ENCODE results near the gene DHRS4L2.
"Not testable (repeated sequence)": the region's sequence is repeated elsewhere in the genome, so short reads cannot be mapped to it uniquely, and the experiment has no call there.

DHRS4L2 gene

GRCh38 chr14:23977208-23977607 lies 11.5 kb upstream of the DHRS4L2 start:
- not testable (repeated sequence) for H3K27me3 ChIP-seq (replicated peaks; ENCODE audit: insufficient read depth, low read length); H4K20me1 ChIP-seq (ENCODE audit: insufficient read depth, low read length); H3K9ac ChIP-seq (ENCODE audit: low read length); H2AFZ ChIP-seq (ENCODE audit: low read length); H3K27ac ChIP-seq (ENCODE audit: low read length); H3K4me1 ChIP-seq (ENCODE audit: low read length); H3K79me2 ChIP-seq (ENCODE audit: low read length); H3K4me3 ChIP-seq (ENCODE audit: low read length); H3K9me3 ChIP-seq (replicated peaks; ENCODE audit: insufficient read depth, low read length); H3K36me3 ChIP-seq (replicated peaks; ENCODE audit: insufficient read depth, low read length); H3K4me2 ChIP-seq (ENCODE audit: low read depth, low read length); H3F3A ChIP-seq (ENCODE audit: insufficient read depth, low read length); DNase-seq; H3K9me2 ChIP-seq (replicated peaks; ENCODE audit: insufficient read depth, low read length)

DNA sequence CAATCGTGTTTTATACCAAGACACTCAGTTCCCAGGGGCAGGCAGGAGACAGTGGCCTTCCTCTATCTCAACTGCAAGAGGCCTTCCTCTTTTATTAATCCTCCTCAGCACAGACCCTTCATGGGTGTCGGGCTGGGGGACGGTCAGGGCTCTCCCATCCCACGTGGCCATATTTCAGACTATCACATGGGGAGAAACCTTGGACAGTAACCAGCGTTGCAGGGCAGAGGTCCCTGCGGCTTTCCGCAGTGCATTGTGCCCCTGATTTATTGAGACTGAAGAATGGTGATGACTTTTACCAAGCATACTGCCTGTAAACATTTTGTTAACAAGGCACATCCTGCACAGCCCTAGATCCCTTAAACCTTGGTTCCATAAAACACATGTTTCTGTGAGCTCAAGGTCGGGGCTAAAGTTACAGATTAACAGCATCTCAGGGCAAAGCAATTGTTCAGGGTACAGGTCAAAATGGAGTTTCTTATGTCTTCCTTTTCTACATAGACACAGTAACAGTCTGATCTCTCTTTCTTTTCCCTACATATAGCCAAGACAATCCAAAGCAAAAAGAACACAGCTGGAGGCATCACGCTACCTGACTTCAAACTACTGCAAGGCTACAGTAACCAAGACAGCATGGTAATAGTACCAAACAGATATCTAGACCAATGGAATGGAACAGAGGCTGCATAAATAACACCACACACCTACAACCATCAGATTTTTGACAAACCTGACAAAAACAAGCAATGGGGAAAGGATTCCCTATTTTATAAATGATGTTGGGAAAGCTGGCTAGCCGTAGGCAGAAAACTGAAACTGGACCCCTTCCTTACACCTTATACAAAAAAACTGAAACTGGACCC lies 6.5 kb upstream of the DHRS4L2 start:
- H4K20me1 ChIP-seq (ENCODE audit: insufficient read depth, low read length); H3K4me1 ChIP-seq (ENCODE audit: low read length); DNase-seq; H3K9me3 ChIP-seq (replicated peaks; ENCODE audit: insufficient read depth, low read length); H3K9me2 ChIP-seq (replicated peaks; ENCODE audit: insufficient read depth, low read length); H3K9ac ChIP-seq (ENCODE audit: low read length); H3K36me3 ChIP-seq (replicated peaks; ENCODE audit: insufficient read depth, low read length); H3K4me2 ChIP-seq (ENCODE audit: low read depth, low read length); H3K79me2 ChIP-seq (ENCODE audit: low read length); H3K27me3 ChIP-seq (replicated peaks; ENCODE audit: insufficient read depth, low read length); H3K27ac ChIP-seq (ENCODE audit: low read length); H2AFZ ChIP-seq (ENCODE audit: low read length); H3F3A ChIP-seq (ENCODE audit: insufficient read depth, low read length); H3K4me3 ChIP-seq (ENCODE audit: low read length): not testable (repeated sequence)

DNA sequence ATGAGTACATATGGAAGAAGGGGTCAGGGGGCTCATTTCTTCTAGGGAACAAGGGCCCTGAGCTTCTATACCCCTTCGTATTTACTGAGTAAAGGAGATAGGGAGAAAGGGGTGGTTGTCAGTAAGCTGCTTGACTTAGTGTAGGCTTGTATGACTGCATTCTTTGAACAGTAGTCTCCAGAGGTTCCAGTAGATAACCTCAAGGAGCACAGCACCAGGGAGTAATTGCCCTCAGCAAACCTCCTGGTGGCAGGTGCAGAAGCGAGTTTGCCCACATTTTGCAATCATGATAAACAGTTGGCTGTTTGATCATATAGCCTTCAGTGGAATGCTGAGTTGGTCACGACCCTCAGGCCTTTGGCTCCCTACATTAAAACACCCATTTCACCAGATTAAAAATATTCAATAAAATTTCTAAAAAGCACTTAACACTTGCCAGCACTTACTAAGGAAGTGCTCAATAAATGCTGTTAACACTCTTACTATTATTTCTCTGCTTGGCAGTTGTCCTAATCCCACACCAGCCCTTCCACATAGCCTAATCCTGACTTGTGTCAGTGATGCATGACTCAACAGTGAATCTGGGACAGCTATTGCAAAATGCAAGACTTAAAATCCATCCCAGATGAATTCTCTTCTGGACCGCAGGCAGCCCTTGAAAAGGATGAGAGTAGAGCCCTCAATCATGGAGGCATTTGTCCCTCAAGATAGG lies 3.7 kb upstream of the DHRS4L2 start:
- Histone ChIP-seq H3K4me1 (ENCODE audit: low read length) (no peaks in the 10 kb centered on the region), H4K20me1 (ENCODE audit: insufficient read depth, low read length) (no peaks in the 10 kb centered on the region), H2AFZ (ENCODE audit: low read length) (no peak overlapping the region), H3K27me3 (replicated peaks; ENCODE audit: insufficient read depth, low read length) (no peaks in the 10 kb centered on the region), H3K27ac (ENCODE audit: low read length) (no peak overlapping the region), H3K36me3 (replicated peaks; ENCODE audit: insufficient read depth, low read length) (no peaks in the 10 kb centered on the region), H3K9ac (ENCODE audit: low read length) (no peak overlapping the region), H3K9me3 (replicated peaks; ENCODE audit: insufficient read depth, low read length) (no peaks in the 10 kb centered on the region), H3K9me2 (replicated peaks; ENCODE audit: insufficient read depth, low read length) (no peaks in the 10 kb centered on the region), H3K4me3 (ENCODE audit: low read length) (no peak overlapping the region), H3K4me2 (ENCODE audit: low read depth, low read length) (no peak overlapping the region), H3K79me2 (ENCODE audit: low read length) (peaks cover 2% of the 10 kb centered on the region; the same call in 1 of the 2 replicates), H3F3A (ENCODE audit: insufficient read depth, low read length) (no peaks in the 10 kb centered on the region)
- TF ChIP-seq EZH2 (optimal IDR thresholded peaks at IDR 0.05; ENCODE audit: low read depth, low read length) (no peak), EZH2phosphoT487 (IDR thresholded peaks at IDR 0.05; ENCODE audit: low read length) (no peak), CTCF (IDR thresholded peaks at IDR 0.05; ENCODE audit: low read length) (no peak)
- DNase-seq: no peak

GRCh38 chr14:23988223-23988606 lies 514 bp upstream of the DHRS4L2 start:
- not testable (repeated sequence) for H3K4me1 ChIP-seq (ENCODE audit: low read length); H3K9me3 ChIP-seq (replicated peaks; ENCODE audit: insufficient read depth, low read length); H3K79me2 ChIP-seq (ENCODE audit: low read length); H3K36me3 ChIP-seq (replicated peaks; ENCODE audit: insufficient read depth, low read length); H4K20me1 ChIP-seq (ENCODE audit: insufficient read depth, low read length); H3F3A ChIP-seq (ENCODE audit: insufficient read depth, low read length); H3K27ac ChIP-seq (ENCODE audit: low read length); H2AFZ ChIP-seq (ENCODE audit: low read length); H3K27me3 ChIP-seq (replicated peaks; ENCODE audit: insufficient read depth, low read length); H3K9me2 ChIP-seq (replicated peaks; ENCODE audit: insufficient read depth, low read length); H3K9ac ChIP-seq (ENCODE audit: low read length); H3K4me3 ChIP-seq (ENCODE audit: low read length); DNase-seq
- H3K4me2 ChIP-seq (ENCODE audit: low read depth, low read length): peak overlapping the region; percentile 69; the same call in 1 of the 2 replicates

DNA sequence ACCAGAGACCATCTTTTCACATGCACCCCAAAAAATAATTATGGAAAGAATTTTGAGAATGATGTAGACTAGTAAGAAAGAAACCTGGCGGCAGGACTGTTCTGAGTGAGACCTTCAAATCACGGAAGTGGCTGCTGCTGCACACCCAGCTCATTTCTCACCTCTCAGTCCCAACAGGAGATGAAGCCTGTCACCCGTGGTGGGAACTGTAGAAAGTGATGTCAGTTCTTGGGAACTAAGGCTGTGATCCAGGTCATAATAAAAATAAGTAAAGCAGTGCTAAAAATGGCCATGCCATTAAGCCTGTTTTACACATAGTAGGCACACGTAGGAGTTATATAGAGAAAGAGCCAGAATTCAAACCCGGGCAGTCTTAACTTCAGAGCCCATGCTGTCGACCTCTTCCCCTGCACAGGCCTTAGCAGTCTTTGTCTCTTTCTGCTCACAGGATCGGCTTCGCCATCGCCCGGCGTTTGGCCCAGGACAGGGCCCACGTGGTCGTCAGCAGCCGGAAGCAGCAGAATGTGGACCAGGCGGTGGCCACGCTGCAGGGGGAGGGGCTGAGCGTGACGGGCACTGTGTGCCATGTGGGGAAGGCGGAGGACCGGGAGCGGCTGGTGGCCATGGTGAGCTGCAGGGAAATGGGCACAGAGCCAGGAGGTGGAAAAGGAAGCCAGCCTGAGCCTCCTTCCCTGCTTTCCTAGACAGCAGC lies 1.2 kb downstream of the DHRS4L2 start:
- not testable (repeated sequence) for H3K9me3 ChIP-seq (replicated peaks; ENCODE audit: insufficient read depth, low read length); DNase-seq; H3K27me3 ChIP-seq (replicated peaks; ENCODE audit: insufficient read depth, low read length); H4K20me1 ChIP-seq (ENCODE audit: insufficient read depth, low read length); H3K27ac ChIP-seq (ENCODE audit: low read length); H3F3A ChIP-seq (ENCODE audit: insufficient read depth, low read length); H3K9me2 ChIP-seq (replicated peaks; ENCODE audit: insufficient read depth, low read length); H3K4me1 ChIP-seq (ENCODE audit: low read length); H3K79me2 ChIP-seq (ENCODE audit: low read length); H2AFZ ChIP-seq (ENCODE audit: low read length); H3K36me3 ChIP-seq (replicated peaks; ENCODE audit: insufficient read depth, low read length)
- Histone ChIP-seq H3K9ac (ENCODE audit: low read length) (peak overlapping the region; percentile 64; the same call in 1 of the 2 replicates), H3K4me2 (ENCODE audit: low read depth, low read length) (peak overlapping the region; percentile 69; the same call in 1 of the 2 replicates), H3K4me3 (ENCODE audit: low read length) (peak overlapping the region; percentile 68; the same call in 1 of the 2 replicates)

GRCh38 chr14:23990961-23991360 lies 2.2 kb downstream of the DHRS4L2 start:
- H3K9me2 ChIP-seq (replicated peaks; ENCODE audit: insufficient read depth, low read length); DNase-seq; H3K79me2 ChIP-seq (ENCODE audit: low read length); H2AFZ ChIP-seq (ENCODE audit: low read length); H3F3A ChIP-seq (ENCODE audit: insufficient read depth, low read length); H3K4me2 ChIP-seq (ENCODE audit: low read depth, low read length); H3K27me3 ChIP-seq (replicated peaks; ENCODE audit: insufficient read depth, low read length); H3K4me3 ChIP-seq (ENCODE audit: low read length); H3K9me3 ChIP-seq (replicated peaks; ENCODE audit: insufficient read depth, low read length); H3K27ac ChIP-seq (ENCODE audit: low read length); H3K36me3 ChIP-seq (replicated peaks; ENCODE audit: insufficient read depth, low read length); H3K9ac ChIP-seq (ENCODE audit: low read length); H3K4me1 ChIP-seq (ENCODE audit: low read length); H4K20me1 ChIP-seq (ENCODE audit: insufficient read depth, low read length): not testable (repeated sequence)

Measured in MM.1S (cell line).